T-cell (primary cell): ENCODE measurements around the gene ZFHX3. TPM values are rescaled to one million over a fixed set of nuclear protein-coding genes. Genes with fewer than 3 reads are reported as not detected.

Experiments used
- ATAC-seq, 4 experiments: fragments of 200-7000 bp in 3 of 4; fragments of 150-1000 bp in 1 of 4; cut with Tn5 transposase; replicated peaks in 1 of 4; 1 replicate in 3 of 4; 2 replicates in 1 of 4; pipeline ENCODE4 v1.10.0; 2021; ENCODE audit warnings: moderate library complexity in 3 of 4, mild to moderate bottlenecking in 2 of 4, moderate number of reproducible peaks in 1 of 4
- CTCF ChIA-PET, 2 donors: fragments of 300-600 bp; sonication (Branson Sonifier 250); formaldehyde crosslinking; loops; one replicate each; lab custom pipeline; 2022; ENCODE audit warnings: antibody characterized with exemption in 2 of 2; lab: Charles Lee
- POLR2A ChIA-PET, 2 donors: fragments of 300-600 bp; sonication (Branson Sonifier 250); formaldehyde crosslinking; loops; one replicate each; lab custom pipeline; 2022; ENCODE audit warnings: antibody characterized with exemption in 2 of 2; lab: Charles Lee
- DNase-seq, 35 experiments: peaks; one replicate each; pipeline versions ENCODE4 v3.0.0 to v3.0.0-alpha.2; 2013 to 2023
- H3K27ac ChIP-seq: one replicate; pipeline ENCODE4 v1.5.1; 2013; ENCODE audit warnings: low read length
- H3K27me3 ChIP-seq, 2 experiments: replicated peaks in 1 of 2; 1 replicate in 1 of 2; 2 replicates in 1 of 2; pipeline versions ENCODE4 v1.6.1 to v1.7.0; 2013; ENCODE audit warnings: low read length in 1 of 2, mixed read lengths in 1 of 2; ENCODE audit not compliant: control insufficient read depth in 2 of 2, insufficient read depth in 2 of 2; ENCODE audit errors: extremely low read depth in 1 of 2
- H3K36me3 ChIP-seq, 2 donors: 1 replicate in 1 of 2; 2 replicates in 1 of 2; pipeline versions ENCODE4 v1.6.1 to v1.7.0; 2013; ENCODE audit warnings: low read length in 1 of 2; ENCODE audit not compliant: control insufficient read depth in 2 of 2, insufficient read depth in 1 of 2; ENCODE audit errors: extremely low read depth in 1 of 2
- H3K4me1 ChIP-seq, 2 experiments: 1 replicate in 1 of 2; 2 replicates in 1 of 2; pipeline versions ENCODE4 v1.6.1 to v1.7.0; 2013; ENCODE audit warnings: low read length in 2 of 2, mixed read lengths in 1 of 2; ENCODE audit not compliant: insufficient read depth in 2 of 2, control insufficient read depth in 1 of 2; ENCODE audit errors: extremely low read depth in 1 of 2
- H3K4me3 ChIP-seq, 2 donors: 1 replicate in 1 of 2; 2 replicates in 1 of 2; pipeline versions ENCODE4 v1.5.1 to v1.7.0; 2013; ENCODE audit warnings: mild to moderate bottlenecking in 2 of 2, low read length in 1 of 2, moderate library complexity in 1 of 2; ENCODE audit not compliant: control insufficient read depth in 1 of 2; ENCODE audit errors: extremely low read depth in 1 of 2
- H3K9me3 ChIP-seq: 2 replicates; pipeline ENCODE4 v1.7.0; 2013
- H3K27ac Mint-ChIP-seq, 2 donors: one replicate each; pipeline ENCODE4 v1.8.0; 2020 to 2021; ENCODE audit warnings: mild to moderate bottlenecking in 2 of 2, mixed read lengths in 2 of 2
- H3K27me3 Mint-ChIP-seq, 2 donors: one replicate each; pipeline ENCODE4 v1.8.0; 2021 to 2022; ENCODE audit warnings: mixed read lengths in 2 of 2
- H3K36me3 Mint-ChIP-seq: one replicate; pipeline ENCODE4 v1.8.0; 2021; ENCODE audit warnings: mixed read lengths
- H3K4me1 Mint-ChIP-seq, 3 donors: one replicate each; pipeline ENCODE4 v1.8.0; 2020 to 2022; ENCODE audit warnings: mixed read lengths in 3 of 3, mild to moderate bottlenecking in 1 of 3
- H3K4me3 Mint-ChIP-seq, 3 donors: one replicate each; pipeline ENCODE4 v1.8.0; 2020 to 2022; ENCODE audit warnings: mild to moderate bottlenecking in 3 of 3, mixed read lengths in 3 of 3, moderate library complexity in 3 of 3
- H3K9me3 Mint-ChIP-seq, 3 donors: one replicate each; pipeline ENCODE4 v1.8.0; 2020 to 2022; ENCODE audit warnings: mixed read lengths in 3 of 3
- WGBS: methylation state at CpG from one replicate; pipeline ENCODE4 v1.1.5; 2013; ENCODE audit warnings: missing lambda C conversion rate; ENCODE audit not compliant: insufficient coverage; 5-methylcytosine and 5-hydroxymethylcytosine counted together
- total RNA-seq, 35 experiments: library from RNA in 6 of 35; stranded (reverse) in 6 of 35; fragments of 120-200 nt in 1 of 35; gene quantifications; one replicate each; pipeline versions ENCODE4 v1.2.1 to v1.2.4 and lab custom pipeline; 2013 to 2026

Gene ZFHX3
- total RNA-seq, 5 donors from 2014 or later (not counting 1 experiment from before 2014, with no cell fraction given): 0.35 to 2.1 (median 1.0) TPM

GRCh38 chr16:72877374-72878028 lies 170.4 kb downstream of the ZFHX3 start:
- ATAC-seq (no peak), DNase-seq (no peak)
- Mint-ChIP-seq H3K27me3 (peaks cover 0 to 4% of the 10 kb centered on the region in 2 donors), H3K9me3 (no peaks in the 10 kb centered on the region), H3K4me3 (no peak overlapping the region), H3K27ac (no peak overlapping the region), H3K36me3 (no peaks in the 10 kb centered on the region), H3K4me1 (peaks cover 0 to 14% (median 5%) of the 10 kb centered on the region in 3 donors)
- Histone ChIP-seq H3K27ac (no peak overlapping the region), H3K27me3 (peaks cover 0 to 27% of the 10 kb centered on the region in 2 experiments), H3K4me3 (no peak overlapping the region), H3K9me3 (no peaks in the 10 kb centered on the region), H3K4me1 (no peaks in the 10 kb centered on the region), H3K36me3 (no peaks in the 10 kb centered on the region)
- 38% methylated on average over 5 of the region's 12 CpGs for WGBS
- ChIA-PET POLR2A (no interaction called here), CTCF (no interaction called here)

- CTCF ChIA-PET: no interaction called here
- Mint-ChIP-seq H3K9me3 (no peaks in the 10 kb centered on the region), H3K27me3 (peaks cover 0 to 4% of the 10 kb centered on the region in 2 donors), H3K4me1 (peaks cover 0 to 14% (median 5%) of the 10 kb centered on the region in 3 donors), H3K36me3 (no peaks in the 10 kb centered on the region), H3K4me3 (no peak overlapping the region), H3K27ac (no peak overlapping the region)
- Histone ChIP-seq H3K36me3 (no peaks in the 10 kb centered on the region), H3K4me1 (no peaks in the 10 kb centered on the region), H3K27ac (no peak overlapping the region), H3K9me3 (no peaks in the 10 kb centered on the region), H3K4me3 (no peak overlapping the region), H3K27me3 (peaks cover 0 to 26% of the 10 kb centered on the region in 2 experiments)
- POLR2A ChIA-PET: no interaction called here
- DNase-seq (no peak), ATAC-seq (no peak)
- 94% methylated on average over 9 of the region's 9 CpGs for WGBS
Observed at GRCh38 chr16:72876981-72877373, 171.0 kb downstream of the ZFHX3 start.

DNA sequence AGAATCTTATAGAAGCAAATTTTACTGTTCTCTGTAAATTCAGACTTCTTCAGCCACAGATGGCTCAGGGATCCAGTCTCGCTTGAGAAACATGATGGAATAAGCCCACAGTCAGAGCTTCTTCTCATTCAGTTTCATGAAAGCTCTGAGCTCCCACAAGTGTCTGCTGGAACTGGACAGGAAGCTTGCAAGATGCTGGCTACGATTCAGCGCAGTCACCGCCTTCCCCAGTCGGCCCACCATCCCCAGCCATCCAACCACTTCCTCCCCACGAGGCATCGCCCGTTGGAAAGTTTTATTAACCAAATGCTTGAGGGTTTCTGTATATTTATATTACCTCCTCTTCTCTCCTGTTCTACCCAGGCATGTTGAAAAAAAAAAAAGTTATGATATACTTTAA lies 171.7 kb downstream of the ZFHX3 start:
- H3K9me3 ChIP-seq: no peaks in the 10 kb centered on the region
- Mint-ChIP-seq H3K27ac (no peak overlapping the region), H3K36me3 (no peaks in the 10 kb centered on the region), H3K9me3 (no peaks in the 10 kb centered on the region), H3K4me1 (peaks cover 0 to 14% (median 5%) of the 10 kb centered on the region in 3 donors), H3K4me3 (no peak overlapping the region), H3K27me3 (peaks cover 0 to 4% of the 10 kb centered on the region in 2 donors)
- ChIA-PET CTCF (no interaction called here), POLR2A (no interaction called here)
- DNase-seq (peak in 3 of 35 experiments; percentile 1 to 20 (median 3)), ATAC-seq (no peak)
- no peaks in the 10 kb centered on the region for H3K4me1 ChIP-seq
- H3K4me3 ChIP-seq: no peak overlapping the region
- no peaks in the 10 kb centered on the region for H3K36me3 ChIP-seq
- H3K27ac ChIP-seq: no peak overlapping the region
- peaks cover 0 to 23% of the 10 kb centered on the region in 2 experiments for H3K27me3 ChIP-seq
- WGBS: 45% methylated on average over 1 of the region's 8 CpGs

- Histone ChIP-seq H3K27me3 (peaks cover 0 to 23% of the 10 kb centered on the region in 2 experiments), H3K36me3 (no peaks in the 10 kb centered on the region), H3K4me3 (no peak overlapping the region), H3K27ac (no peak overlapping the region), H3K9me3 (no peaks in the 10 kb centered on the region), H3K4me1 (no peaks in the 10 kb centered on the region)
- 89% methylated on average over 4 of the region's 12 CpGs for WGBS
- H3K36me3 Mint-ChIP-seq: no peaks in the 10 kb centered on the region
- H3K9me3 Mint-ChIP-seq: no peaks in the 10 kb centered on the region
- POLR2A ChIA-PET: no interaction called here
- H3K4me3 Mint-ChIP-seq: no peak overlapping the region
- CTCF ChIA-PET: no interaction called here
- DNase-seq: no peak
- peaks cover 0 to 14% (median 5%) of the 10 kb centered on the region in 3 donors for H3K4me1 Mint-ChIP-seq
- ATAC-seq: no peak
- H3K27me3 Mint-ChIP-seq: peaks cover 0 to 4% of the 10 kb centered on the region in 2 donors
- no peak overlapping the region for H3K27ac Mint-ChIP-seq
Observed at GRCh38 chr16:72875291-72876031, 172.5 kb downstream of the ZFHX3 start.

DNA sequence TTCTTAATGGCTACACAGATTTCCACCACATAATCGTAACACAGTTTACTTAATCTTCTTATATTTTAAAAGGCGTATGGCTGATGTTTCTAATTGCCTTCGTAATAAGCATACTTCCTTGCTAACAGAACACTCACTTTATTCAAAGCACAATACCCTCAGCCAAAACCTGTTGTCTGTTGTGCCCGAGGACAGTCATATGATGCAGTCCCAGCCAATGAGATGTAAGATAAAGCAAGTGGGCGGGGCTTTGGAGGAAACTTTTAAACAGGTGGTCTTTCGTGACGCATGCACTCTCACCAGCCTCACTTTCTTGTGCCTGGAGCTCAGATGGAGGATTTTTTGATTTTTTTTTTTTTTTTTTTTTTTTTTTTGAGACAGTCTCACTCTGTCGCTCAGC lies 174.1 kb downstream of the ZFHX3 start:
- H3K9me3 Mint-ChIP-seq: no peaks in the 10 kb centered on the region
- ATAC-seq (no peak), DNase-seq (no peak)
- H3K27ac ChIP-seq: no peak overlapping the region
- H3K36me3 ChIP-seq: no peaks in the 10 kb centered on the region
- no peak overlapping the region for H3K4me3 ChIP-seq
- ChIA-PET CTCF (no interaction called here), POLR2A (no interaction called here)
- H3K27me3 Mint-ChIP-seq: peaks cover 0 to 4% of the 10 kb centered on the region in 2 donors
- H3K36me3 Mint-ChIP-seq: no peaks in the 10 kb centered on the region
- H3K4me1 Mint-ChIP-seq: peaks cover 0 to 14% (median 5%) of the 10 kb centered on the region in 3 donors
- H3K4me3 Mint-ChIP-seq: no peak overlapping the region
- H3K27me3 ChIP-seq: peaks cover 0 to 19% of the 10 kb centered on the region in 2 experiments
- no peaks in the 10 kb centered on the region for H3K9me3 ChIP-seq
- WGBS: 93% methylated on average over 3 of the region's 8 CpGs
- no peaks in the 10 kb centered on the region for H3K4me1 ChIP-seq
- H3K27ac Mint-ChIP-seq: no peak overlapping the region

GRCh38 chr16:72873044-72873443 lies 174.9 kb downstream of the ZFHX3 start:
- H3K9me3 Mint-ChIP-seq: no peaks in the 10 kb centered on the region
- no peak overlapping the region for H3K27ac Mint-ChIP-seq
- ATAC-seq (no peak), DNase-seq (no peak)
- ChIA-PET POLR2A (no interaction called here), CTCF (no interaction called here)
- H3K9me3 ChIP-seq: no peaks in the 10 kb centered on the region
- H3K27me3 Mint-ChIP-seq: peaks cover 0 to 4% of the 10 kb centered on the region in 2 donors
- peaks cover 0 to 14% (median 5%) of the 10 kb centered on the region in 3 donors for H3K4me1 Mint-ChIP-seq
- 70% methylated on average over 3 of the region's 5 CpGs for WGBS
- no peaks in the 10 kb centered on the region for H3K36me3 Mint-ChIP-seq
- no peak overlapping the region for H3K27ac ChIP-seq
- H3K4me1 ChIP-seq: no peaks in the 10 kb centered on the region
- no peaks in the 10 kb centered on the region for H3K36me3 ChIP-seq
- H3K4me3 ChIP-seq: no peak overlapping the region
- peaks cover 0 to 11% of the 10 kb centered on the region in 2 experiments for H3K27me3 ChIP-seq
- no peak overlapping the region for H3K4me3 Mint-ChIP-seq
